ENCODE results near the gene RNF182.

DNA sequence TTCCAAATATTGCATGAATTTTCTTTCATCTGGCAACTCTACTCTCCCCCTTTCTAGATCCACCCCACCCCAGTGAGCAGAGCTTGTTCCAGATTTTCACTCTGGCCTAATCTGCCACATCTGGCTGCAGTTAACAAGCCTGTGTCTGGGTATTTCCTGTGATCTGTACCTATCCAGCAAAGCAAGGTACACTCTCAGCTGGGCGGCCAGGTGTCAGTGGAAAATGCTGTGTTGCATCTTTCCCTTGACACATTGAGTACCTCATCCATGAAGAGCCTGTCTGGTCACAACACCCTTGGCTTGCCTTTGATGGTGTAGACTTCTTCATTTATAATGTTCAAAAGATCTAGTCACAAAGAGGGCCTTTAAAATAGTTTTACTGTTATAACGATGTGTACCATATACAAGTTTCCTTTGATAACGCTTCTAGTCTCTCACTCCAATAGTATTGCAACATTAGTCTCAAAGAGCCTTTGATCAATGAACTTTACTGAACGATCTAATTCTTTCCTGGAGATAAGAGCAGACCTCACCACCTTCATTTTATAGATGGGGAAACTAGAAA lies 6.0 kb upstream of the RNF182 start:
- TF ChIP-seq EZH2 (IDR thresholded peaks at IDR 0.05; ENCODE audit: insufficient read depth, poor library complexity, severe bottlenecking): no peak
- TF ChIP-seq EZH2phosphoT487 (IDR thresholded peaks at IDR 0.05; ENCODE audit: insufficient read depth, low read depth): no peak

Data from GM23248 (cell line).